ENCODE results near the gene NR1H4.

GRCh38 chr12:100565987-100566545 is 92.4 kb downstream of the NR1H4 start:
- TF ChIP-seq, protein P1, sequence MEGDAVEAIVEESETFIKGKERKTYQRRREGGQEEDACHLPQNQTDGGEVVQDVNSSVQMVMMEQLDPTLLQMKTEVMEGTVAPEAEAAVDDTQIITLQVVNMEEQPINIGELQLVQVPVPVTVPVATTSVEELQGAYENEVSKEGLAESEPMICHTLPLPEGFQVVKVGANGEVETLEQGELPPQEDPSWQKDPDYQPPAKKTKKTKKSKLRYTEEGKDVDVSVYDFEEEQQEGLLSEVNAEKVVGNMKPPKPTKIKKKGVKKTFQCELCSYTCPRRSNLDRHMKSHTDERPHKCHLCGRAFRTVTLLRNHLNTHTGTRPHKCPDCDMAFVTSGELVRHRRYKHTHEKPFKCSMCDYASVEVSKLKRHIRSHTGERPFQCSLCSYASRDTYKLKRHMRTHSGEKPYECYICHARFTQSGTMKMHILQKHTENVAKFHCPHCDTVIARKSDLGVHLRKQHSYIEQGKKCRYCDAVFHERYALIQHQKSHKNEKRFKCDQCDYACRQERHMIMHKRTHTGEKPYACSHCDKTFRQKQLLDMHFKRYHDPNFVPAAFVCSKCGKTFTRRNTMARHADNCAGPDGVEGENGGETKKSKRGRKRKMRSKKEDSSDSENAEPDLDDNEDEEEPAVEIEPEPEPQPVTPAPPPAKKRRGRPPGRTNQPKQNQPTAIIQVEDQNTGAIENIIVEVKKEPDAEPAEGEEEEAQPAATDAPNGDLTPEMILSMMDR (IDR thresholded peaks at IDR 0.05; ENCODE audit: insufficient read depth, low read depth, low read length): peak; percentile 13
- TF ChIP-seq EZH2 (IDR thresholded peaks at IDR 0.05; ENCODE audit: insufficient read depth, low read length): no peak

Measured in astrocyte (in vitro differentiated cells and primary cell).